ENCODE data around the gene RUNDC1. TPM values are rescaled to one million over a fixed set of nuclear protein-coding genes. Genes with fewer than 3 reads are reported as not detected.

RUNDC1 gene
- polyA plus RNA-seq, 4 donors, result 7.2 to 13.9 (median 8.0) TPM

GRCh38 chr17:43027091-43028032 lies 47.0 kb downstream of the RUNDC1 start:
- H3K9me3 ChIP-seq (ENCODE audit: control insufficient read depth in 2 of 2, insufficient read depth in 1 of 2, low read depth in 1 of 2, low read length in 1 of 2), result no peaks in the 10 kb centered on the region
- FAIRE-seq (no peak), DNase-seq (no peak)
- WGBS, 3 donors, result 72 to 79% (median 77%) methylated on average over 9 of the region's 9 CpGs
- no peaks in the 10 kb centered on the region for H3K36me3 ChIP-seq (ENCODE audit: control insufficient read depth in 3 of 3, insufficient read depth in 2 of 3, low read depth in 1 of 3, low read length in 3 of 3)
- H3K4me3 ChIP-seq (ENCODE audit: low read depth in 1 of 3, low read length in 3 of 3), result no peak overlapping the region
- H3K4me1 ChIP-seq (ENCODE audit: control insufficient read depth in 3 of 3, insufficient read depth in 2 of 3, low read depth in 1 of 3, low read length in 2 of 3), result peaks cover 0 to 8% (median 0%) of the 10 kb centered on the region in 3 donors
- peaks cover 0 to 8% (median 0%) of the 10 kb centered on the region in 3 donors for H3K27me3 ChIP-seq (ENCODE audit: control insufficient read depth in 3 of 3, insufficient read depth in 3 of 3, low read length in 3 of 3)
- H3K27ac ChIP-seq (ENCODE audit: low read depth in 1 of 3, low read length in 2 of 3), result no peak overlapping the region

- no peak for FAIRE-seq
- H3K9me3 ChIP-seq (ENCODE audit: control insufficient read depth in 2 of 2, insufficient read depth in 1 of 2, low read depth in 1 of 2, low read length in 1 of 2), result no peaks in the 10 kb centered on the region
- no peak overlapping the region for H3K27ac ChIP-seq (ENCODE audit: low read depth in 1 of 3, low read length in 2 of 3)
- H3K4me3 ChIP-seq (ENCODE audit: low read depth in 1 of 3, low read length in 3 of 3), result no peak overlapping the region
- H3K27me3 ChIP-seq (ENCODE audit: control insufficient read depth in 3 of 3, insufficient read depth in 3 of 3, low read length in 3 of 3), result peaks cover 0 to 8% (median 0%) of the 10 kb centered on the region in 3 donors
- H3K4me1 ChIP-seq (ENCODE audit: control insufficient read depth in 3 of 3, insufficient read depth in 2 of 3, low read depth in 1 of 3, low read length in 2 of 3), result peaks cover 0 to 6% (median 0%) of the 10 kb centered on the region in 3 donors
- 72 to 82% (median 76%) methylated on average over 16 to 17 of the region's 17 CpGs for WGBS, 3 donors
- no peak for DNase-seq
- H3K36me3 ChIP-seq (ENCODE audit: control insufficient read depth in 3 of 3, insufficient read depth in 2 of 3, low read depth in 1 of 3, low read length in 3 of 3), result no peaks in the 10 kb centered on the region
These were observed 48.0 kb downstream of the RUNDC1 start for GRCh38 chr17:43028221-43028861.

- H3K36me3 ChIP-seq (ENCODE audit: control insufficient read depth in 3 of 3, insufficient read depth in 2 of 3, low read depth in 1 of 3, low read length in 3 of 3), result no peaks in the 10 kb centered on the region
- WGBS, 3 donors, result 72 to 75% (median 72%) methylated on average over 6 of the region's 6 CpGs
- peaks cover 0 to 3% (median 0%) of the 10 kb centered on the region in 3 donors for H3K27me3 ChIP-seq (ENCODE audit: control insufficient read depth in 3 of 3, insufficient read depth in 3 of 3, low read length in 3 of 3)
- FAIRE-seq, result no peak
- no peak overlapping the region for H3K4me3 ChIP-seq (ENCODE audit: low read depth in 1 of 3, low read length in 3 of 3)
- H3K9me3 ChIP-seq (ENCODE audit: control insufficient read depth in 2 of 2, insufficient read depth in 1 of 2, low read depth in 1 of 2, low read length in 1 of 2), result no peaks in the 10 kb centered on the region
- no peak for DNase-seq
- no peak overlapping the region for H3K27ac ChIP-seq (ENCODE audit: low read depth in 1 of 3, low read length in 2 of 3)
- H3K4me1 ChIP-seq (ENCODE audit: control insufficient read depth in 3 of 3, insufficient read depth in 2 of 3, low read depth in 1 of 3, low read length in 2 of 3), result no peaks in the 10 kb centered on the region
These were observed 49.9 kb downstream of the RUNDC1 start for GRCh38 chr17:43030137-43030767.

GRCh38 chr17:43031666-43032065 lies 51.3 kb downstream of the RUNDC1 start:
- Histone ChIP-seq H3K4me1 (ENCODE audit: control insufficient read depth in 3 of 3, insufficient read depth in 2 of 3, low read depth in 1 of 3, low read length in 2 of 3) (no peaks in the 10 kb centered on the region), H3K27me3 (ENCODE audit: control insufficient read depth in 3 of 3, insufficient read depth in 3 of 3, low read length in 3 of 3) (no peaks in the 10 kb centered on the region), H3K4me3 (ENCODE audit: low read depth in 1 of 3, low read length in 3 of 3) (no peak overlapping the region), H3K27ac (ENCODE audit: low read depth in 1 of 3, low read length in 2 of 3) (no peak overlapping the region), H3K9me3 (ENCODE audit: control insufficient read depth in 2 of 2, insufficient read depth in 1 of 2, low read depth in 1 of 2, low read length in 1 of 2) (no peaks in the 10 kb centered on the region), H3K36me3 (ENCODE audit: control insufficient read depth in 3 of 3, insufficient read depth in 2 of 3, low read depth in 1 of 3, low read length in 3 of 3) (no peaks in the 10 kb centered on the region)
- FAIRE-seq (no peak), DNase-seq (no peak)
- 78 to 89% (median 80%) methylated on average over 3 of the region's 3 CpGs for WGBS, 3 donors

GRCh38 chr17:43033948-43034881 lies 53.9 kb downstream of the RUNDC1 start:
- Histone ChIP-seq H3K4me1 (ENCODE audit: control insufficient read depth in 3 of 3, insufficient read depth in 2 of 3, low read depth in 1 of 3, low read length in 2 of 3) (peaks cover 0 to 4% (median 0%) of the 10 kb centered on the region in 3 donors), H3K36me3 (ENCODE audit: control insufficient read depth in 3 of 3, insufficient read depth in 2 of 3, low read depth in 1 of 3, low read length in 3 of 3) (no peaks in the 10 kb centered on the region), H3K9me3 (ENCODE audit: control insufficient read depth in 2 of 2, insufficient read depth in 1 of 2, low read depth in 1 of 2, low read length in 1 of 2) (no peaks in the 10 kb centered on the region), H3K27me3 (ENCODE audit: control insufficient read depth in 3 of 3, insufficient read depth in 3 of 3, low read length in 3 of 3) (no peaks in the 10 kb centered on the region), H3K4me3 (ENCODE audit: low read depth in 1 of 3, low read length in 3 of 3) (no peak overlapping the region), H3K27ac (ENCODE audit: low read depth in 1 of 3, low read length in 2 of 3) (peak overlapping the region in 1 of 3 donors; percentile 10)
- DNase-seq (no peak), FAIRE-seq (no peak)
- 53 to 60% (median 56%) methylated on average over 11 to 12 of the region's 12 CpGs for WGBS, 3 donors

GRCh38 chr17:43034894-43035293 lies 54.5 kb downstream of the RUNDC1 start:
- H3K4me1 ChIP-seq (ENCODE audit: control insufficient read depth in 3 of 3, insufficient read depth in 2 of 3, low read depth in 1 of 3, low read length in 2 of 3), result peaks cover 0 to 4% (median 0%) of the 10 kb centered on the region in 3 donors
- no peak overlapping the region for H3K4me3 ChIP-seq (ENCODE audit: low read depth in 1 of 3, low read length in 3 of 3)
- FAIRE-seq (no peak), DNase-seq (no peak)
- WGBS, 3 donors, result 86 to 95% (median 87%) methylated on average over 3 of the region's 3 CpGs
- no peaks in the 10 kb centered on the region for H3K36me3 ChIP-seq (ENCODE audit: control insufficient read depth in 3 of 3, insufficient read depth in 2 of 3, low read depth in 1 of 3, low read length in 3 of 3)
- no peak overlapping the region for H3K27ac ChIP-seq (ENCODE audit: low read depth in 1 of 3, low read length in 2 of 3)
- no peaks in the 10 kb centered on the region for H3K9me3 ChIP-seq (ENCODE audit: control insufficient read depth in 2 of 2, insufficient read depth in 1 of 2, low read depth in 1 of 2, low read length in 1 of 2)
- no peaks in the 10 kb centered on the region for H3K27me3 ChIP-seq (ENCODE audit: control insufficient read depth in 3 of 3, insufficient read depth in 3 of 3, low read length in 3 of 3)

- H3K9me3 ChIP-seq (ENCODE audit: control insufficient read depth in 2 of 2, insufficient read depth in 1 of 2, low read depth in 1 of 2, low read length in 1 of 2), result no peaks in the 10 kb centered on the region
- H3K27ac ChIP-seq (ENCODE audit: low read depth in 1 of 3, low read length in 2 of 3), result no peak overlapping the region
- peaks cover 0 to 2% (median 0%) of the 10 kb centered on the region in 3 donors for H3K36me3 ChIP-seq (ENCODE audit: control insufficient read depth in 3 of 3, insufficient read depth in 2 of 3, low read depth in 1 of 3, low read length in 3 of 3)
- DNase-seq, result no peak
- WGBS, 3 donors, result 91 to 97% (median 93%) methylated on average over 2 of the region's 2 CpGs
- H3K4me1 ChIP-seq (ENCODE audit: control insufficient read depth in 3 of 3, insufficient read depth in 2 of 3, low read depth in 1 of 3, low read length in 2 of 3), result peaks cover 0 to 12% (median 0%) of the 10 kb centered on the region in 3 donors
- H3K27me3 ChIP-seq (ENCODE audit: control insufficient read depth in 3 of 3, insufficient read depth in 3 of 3, low read length in 3 of 3), result no peaks in the 10 kb centered on the region
- no peak overlapping the region for H3K4me3 ChIP-seq (ENCODE audit: low read depth in 1 of 3, low read length in 3 of 3)
- FAIRE-seq, result no peak
These were observed 59.3 kb downstream of the RUNDC1 start for GRCh38 chr17:43039646-43040045.
